ENCODE results near the gene NYAP2. TPM values are rescaled to one million over a fixed set of nuclear protein-coding genes. Genes with fewer than 3 reads are reported as not detected.
A peak's percentile ranks its signal among the peaks of the same experiment; 100 is the strongest.

Gene NYAP2
- total RNA-seq, 4 donors from 2014 or later: 0.14 TPM; not detected in 3

- WGBS, 2 donors (ENCODE audit: low coverage in 1 of 2): 81 to 89% methylated on average over 2 of the region's 2 CpGs
- H3K4me1 ChIP-seq: no peaks in the 10 kb centered on the region
- intact Hi-C loops (cut with DNase I; ENCODE audit: low total_unique reads): no loop called here
- in situ Hi-C loops (cut with MboI; ENCODE audit: low pct_ligation_motif_present in 1 of 4, low pct_unique_long_range_greater_than_20kb in 1 of 4, low sequenced_read_pairs in 3 of 4): no loop called here
- no peak overlapping the region for H3K4me3 ChIP-seq
- H3K9me3 ChIP-seq: no peaks in the 10 kb centered on the region
- peaks cover 3% of the 10 kb centered on the region for H3K27me3 ChIP-seq
- no peaks in the 10 kb centered on the region for H3K36me3 ChIP-seq
- no peak for TF ChIP-seq POLR2AphosphoS5 (IDR thresholded peaks at IDR 0.05)
- TF ChIP-seq POLR2A (IDR thresholded peaks at IDR 0.05): no peak
- TF ChIP-seq EP300 (IDR thresholded peaks at IDR 0.05; ENCODE audit: low read depth): no peak
- no peak for TF ChIP-seq CTCF (IDR thresholded peaks at IDR 0.05)
- no peak overlapping the region for H3K27ac ChIP-seq
- DNase-seq: no peak
Observed at GRCh38 chr2:225462417-225462816, 62.9 kb downstream of the NYAP2 start.

- H3K27ac ChIP-seq: no peak overlapping the region
- in situ Hi-C loops (cut with MboI; ENCODE audit: low pct_ligation_motif_present in 1 of 4, low pct_unique_long_range_greater_than_20kb in 1 of 4, low sequenced_read_pairs in 3 of 4): no loop called here
- intact Hi-C loops (cut with DNase I; ENCODE audit: low total_unique reads): no loop called here
- no peaks in the 10 kb centered on the region for H3K36me3 ChIP-seq
- H3K27me3 ChIP-seq: peaks cover 3% of the 10 kb centered on the region
- TF ChIP-seq CTCF (IDR thresholded peaks at IDR 0.05): no peak
- no peak for TF ChIP-seq POLR2AphosphoS5 (IDR thresholded peaks at IDR 0.05)
- TF ChIP-seq POLR2A (IDR thresholded peaks at IDR 0.05): no peak
- no peak for TF ChIP-seq EP300 (IDR thresholded peaks at IDR 0.05; ENCODE audit: low read depth)
- H3K4me1 ChIP-seq: no peaks in the 10 kb centered on the region
- H3K9me3 ChIP-seq: no peaks in the 10 kb centered on the region
- no peak overlapping the region for H3K4me3 ChIP-seq
- DNase-seq: no peak
Observed at GRCh38 chr2:225462945-225463344, 63.4 kb downstream of the NYAP2 start.

GRCh38 chr2:225463449-225463848 lies 63.9 kb downstream of the NYAP2 start:
- intact Hi-C loops (cut with DNase I; ENCODE audit: low total_unique reads): no loop called here
- WGBS, 2 donors (ENCODE audit: low coverage in 1 of 2): 93 to 100% methylated on average over 1 of the region's 1 CpG
- peaks cover 3% of the 10 kb centered on the region for H3K27me3 ChIP-seq
- no peaks in the 10 kb centered on the region for H3K36me3 ChIP-seq
- in situ Hi-C loops (cut with MboI; ENCODE audit: low pct_ligation_motif_present in 1 of 4, low pct_unique_long_range_greater_than_20kb in 1 of 4, low sequenced_read_pairs in 3 of 4): no loop called here
- TF ChIP-seq EP300 (IDR thresholded peaks at IDR 0.05; ENCODE audit: low read depth) (no peak), POLR2AphosphoS5 (IDR thresholded peaks at IDR 0.05) (no peak), CTCF (IDR thresholded peaks at IDR 0.05) (no peak), POLR2A (IDR thresholded peaks at IDR 0.05) (no peak)
- H3K9me3 ChIP-seq: no peaks in the 10 kb centered on the region
- H3K4me3 ChIP-seq: no peak overlapping the region
- H3K4me1 ChIP-seq: no peaks in the 10 kb centered on the region
- DNase-seq: no peak
- no peak overlapping the region for H3K27ac ChIP-seq

- 52 to 57% methylated on average over 10 of the region's 10 CpGs for WGBS, 2 donors (ENCODE audit: low coverage in 1 of 2)
- intact Hi-C loops (cut with DNase I; ENCODE audit: low total_unique reads): no loop called here
Observed at GRCh38 chr2:225464346-225465025, 65.0 kb downstream of the NYAP2 start.

GRCh38 chr2:225465827-225466226 lies 66.3 kb downstream of the NYAP2 start:
- H3K36me3 ChIP-seq: no peaks in the 10 kb centered on the region
- peaks cover 0 to 2% (median 0%) of the 10 kb centered on the region in 4 donors for H3K4me1 ChIP-seq
- intact Hi-C loops (cut with DNase I; ENCODE audit: low total_unique reads) (no loop called here), in situ Hi-C loops (cut with MboI; ENCODE audit: low pct_ligation_motif_present in 1 of 4, low pct_unique_long_range_greater_than_20kb in 1 of 4, low sequenced_read_pairs in 3 of 4) (no loop called here)
- H3K9me3 ChIP-seq: no peaks in the 10 kb centered on the region
- TF ChIP-seq POLR2AphosphoS5 (IDR thresholded peaks at IDR 0.05): no peak
- TF ChIP-seq CTCF (IDR thresholded peaks at IDR 0.05): no peak
- no peak for TF ChIP-seq EP300 (IDR thresholded peaks at IDR 0.05; ENCODE audit: low read depth)
- TF ChIP-seq POLR2A (IDR thresholded peaks at IDR 0.05): no peak
- H3K27ac ChIP-seq: no peak overlapping the region
- H3K27me3 ChIP-seq: peaks cover 3% of the 10 kb centered on the region
- H3K4me3 ChIP-seq: no peak overlapping the region
- 63 to 87% methylated on average over 3 to 4 of the region's 4 CpGs for WGBS, 2 donors (ENCODE audit: low coverage in 1 of 2)
- no peak for DNase-seq

More at GRCh38 chr2:225464346-225465025, 65.0 kb downstream of the NYAP2 start:
- peak overlapping the region in 2 of 4 donors; percentile 6 to 27 for H3K4me3 ChIP-seq
- no peaks in the 10 kb centered on the region for H3K4me1 ChIP-seq
- TF ChIP-seq POLR2A (IDR thresholded peaks at IDR 0.05): no peak
- TF ChIP-seq POLR2AphosphoS5 (IDR thresholded peaks at IDR 0.05): no peak
- in situ Hi-C loops (cut with MboI; ENCODE audit: low pct_ligation_motif_present in 1 of 4, low pct_unique_long_range_greater_than_20kb in 1 of 4, low sequenced_read_pairs in 3 of 4): no loop called here
- H3K27me3 ChIP-seq: peaks cover 3% of the 10 kb centered on the region
- no peaks in the 10 kb centered on the region for H3K9me3 ChIP-seq
- DNase-seq: no peak
- H3K36me3 ChIP-seq: no peaks in the 10 kb centered on the region
- H3K27ac ChIP-seq: no peak overlapping the region

Measured in transverse colon (tissue), 4 donors.